GM21390 (cell line): ENCODE results near the gene QRICH2.
"Not testable (repeated sequence)": the region's sequence is repeated elsewhere in the genome, so short reads cannot be mapped to it uniquely, and the experiment has no call there.

Experiments used
- ATAC-seq: cut with Tn5 transposase; IDR thresholded peaks from one replicate; pipeline ENCODE4 v1.9.1; 2021; ENCODE audit not compliant: unreplicated experiment

Gene QRICH2

DNA sequence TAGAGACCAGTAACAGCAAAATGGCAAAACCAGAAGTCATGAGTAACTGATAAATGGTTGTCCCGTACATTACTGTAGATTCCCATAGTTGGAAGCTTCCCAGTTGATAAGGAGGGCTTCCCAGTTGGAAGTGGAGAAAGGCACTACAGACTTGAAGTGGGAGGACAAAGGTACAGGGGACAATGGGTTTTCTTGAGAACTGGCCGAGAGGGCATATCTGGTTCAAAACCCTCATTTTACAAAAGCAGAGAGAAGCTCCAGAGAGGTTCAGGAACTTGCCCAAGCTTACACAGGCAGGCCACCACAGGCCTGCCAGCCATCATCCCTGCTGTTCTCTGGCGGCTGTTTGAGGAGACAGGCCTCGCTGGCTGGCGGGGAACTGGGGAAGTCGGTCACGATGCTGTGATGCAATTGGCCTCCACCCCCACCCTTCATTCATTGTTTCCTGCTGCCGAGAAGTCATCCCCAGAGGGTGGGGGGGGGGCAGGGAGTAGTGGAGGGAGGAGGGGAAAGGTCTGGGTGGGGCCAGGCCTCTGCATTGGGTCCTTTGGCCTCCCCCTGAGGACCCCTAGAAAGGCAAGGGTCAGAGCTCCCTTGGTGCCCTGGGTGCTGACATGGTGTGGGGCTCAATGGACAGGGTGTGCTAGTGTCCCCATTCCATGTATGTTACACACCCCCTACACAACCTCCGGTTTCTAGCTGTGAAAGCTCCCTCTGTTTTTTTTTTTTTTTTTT lies 39.9 kb downstream of the QRICH2 start:
- no peak for ATAC-seq

DNA sequence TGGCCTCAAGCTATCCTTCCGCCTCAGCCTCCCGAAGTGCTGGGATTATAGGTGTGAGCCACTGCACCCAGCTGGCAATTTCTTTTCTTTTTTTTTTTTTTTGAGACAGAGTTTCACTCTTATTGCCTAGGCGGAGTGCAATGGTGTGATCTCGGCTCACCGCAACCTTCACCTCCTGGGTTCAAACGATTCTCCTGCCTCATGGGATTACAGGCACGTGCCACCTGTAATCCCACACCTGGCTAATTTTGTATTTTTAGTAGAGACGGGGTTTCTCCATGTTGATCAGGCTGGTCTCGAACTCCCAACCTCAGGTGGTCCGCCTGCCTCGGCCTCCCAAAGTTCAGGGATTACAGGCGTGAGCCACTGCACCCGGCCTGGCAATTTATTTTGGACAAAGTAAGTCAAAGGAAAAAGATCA lies 40.5 kb downstream of the QRICH2 start:
- ATAC-seq = not testable (repeated sequence)

DNA sequence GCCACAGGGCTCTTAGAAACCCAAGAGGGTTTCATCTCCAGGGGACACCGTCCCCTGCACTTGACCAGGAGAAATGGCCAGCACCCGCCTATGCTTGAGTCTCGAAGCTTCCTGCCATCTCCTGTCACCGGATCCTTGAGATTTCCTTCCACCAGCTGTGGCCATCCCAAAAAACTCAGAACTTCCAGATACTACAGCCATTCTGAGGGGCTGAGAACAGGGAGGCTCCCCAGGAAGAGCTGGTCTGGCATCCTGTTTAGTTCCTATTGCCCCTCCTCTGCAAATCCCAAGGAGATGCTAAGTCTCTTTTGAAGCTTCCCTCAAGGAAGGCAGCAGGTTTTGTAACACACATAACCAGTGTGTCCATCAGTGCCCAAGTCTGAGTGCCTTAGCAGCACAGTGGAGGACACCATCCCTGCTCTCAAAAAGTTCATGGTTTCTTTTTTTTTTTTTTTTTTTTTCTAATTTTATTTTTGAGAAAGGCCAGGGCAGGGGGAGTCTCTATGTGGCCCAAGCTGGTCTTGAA lies 41.0 kb downstream of the QRICH2 start:
- ATAC-seq = no peak

- no peak for ATAC-seq
Observed at GRCh38 chr17:76266244-76266938, 41.7 kb downstream of the QRICH2 start.

- no peak for ATAC-seq
Observed at GRCh38 chr17:76265624-76266243, 42.3 kb downstream of the QRICH2 start.

DNA sequence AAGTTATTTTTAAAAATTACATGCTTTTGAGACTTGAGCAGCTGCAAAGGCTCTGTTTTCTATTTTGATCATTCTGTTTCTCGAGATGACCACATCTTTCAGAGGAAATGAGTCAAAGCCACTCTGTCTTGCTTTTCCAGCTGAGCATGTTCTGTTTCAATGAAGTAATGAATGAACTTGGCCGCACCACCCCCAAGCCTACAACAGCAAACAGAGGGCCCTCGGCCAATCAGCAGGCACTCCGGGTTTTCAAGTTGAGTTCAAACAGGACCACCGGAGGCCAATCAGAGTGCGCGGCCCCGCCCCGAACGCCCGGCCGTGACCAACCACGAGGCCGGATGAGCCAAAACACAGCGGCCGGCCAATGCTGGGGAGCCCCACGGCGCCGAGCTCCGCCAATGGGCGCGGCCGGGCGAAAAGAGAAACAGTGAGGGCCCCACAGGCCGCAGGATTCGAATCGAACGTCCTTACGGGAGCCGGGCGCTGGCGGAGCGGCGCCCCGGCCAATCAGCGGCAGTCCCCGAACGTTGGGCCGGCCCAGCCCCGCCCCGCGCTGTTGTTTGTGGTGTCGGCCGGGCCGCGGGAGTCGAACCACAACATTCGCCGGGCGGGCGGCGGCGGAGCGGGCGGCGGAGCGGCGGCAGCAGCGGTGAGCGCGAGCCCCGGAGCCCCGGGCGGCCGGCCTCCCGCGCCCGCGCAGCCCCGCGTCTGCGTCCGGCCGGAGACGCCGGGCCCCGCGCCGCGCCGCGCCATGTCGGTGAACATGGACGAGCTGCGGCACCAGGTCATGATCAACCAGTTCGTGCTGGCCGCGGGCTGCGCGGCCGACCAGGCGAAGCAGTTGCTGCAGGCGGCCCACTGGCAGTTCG lies 43.1 kb downstream of the QRICH2 start, which contains the start of gene UBALD2:
Gene UBALD2 (plus strand): TSS at position 594 of the 869 bp plus-strand sequence. CDS start 158 bp downstream, at position 752.
- ATAC-seq = peak; percentile 69

GRCh38 chr17:76264425-76264754 lies 43.7 kb downstream of the QRICH2 start:
- peak; percentile 1 for ATAC-seq

- ATAC-seq = no peak
Observed at GRCh38 chr17:76263896-76264295, 44.2 kb downstream of the QRICH2 start.

- no peak for ATAC-seq
Observed at GRCh38 chr17:76262732-76263344, 45.2 kb downstream of the QRICH2 start.

GRCh38 chr17:76261421-76262215 lies 46.5 kb downstream of the QRICH2 start:
- ATAC-seq = no peak

- ATAC-seq = no peak
Observed at GRCh38 chr17:76260669-76261068, 47.4 kb downstream of the QRICH2 start.

DNA sequence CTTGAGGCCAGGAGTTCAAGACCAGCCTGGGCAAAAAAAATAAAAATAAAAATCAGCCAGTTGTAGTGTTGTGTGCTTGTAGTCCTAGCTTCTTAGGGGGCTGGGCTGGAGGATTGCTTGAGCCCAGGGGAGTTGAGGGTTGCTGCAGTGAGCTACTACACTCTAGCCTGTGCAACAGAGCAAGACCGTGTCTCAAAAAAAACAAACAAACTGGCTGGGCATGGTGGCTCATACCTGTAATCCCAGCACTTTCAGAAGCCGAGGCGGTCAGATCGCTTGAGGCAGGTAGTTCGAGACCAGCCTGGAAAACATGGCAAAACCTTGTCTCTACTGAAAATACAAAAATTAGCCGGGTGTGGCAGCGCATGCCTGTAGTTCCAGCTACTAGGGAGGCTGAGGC lies 47.9 kb downstream of the QRICH2 start:
- no peak for ATAC-seq

GRCh38 chr17:76256430-76257050 lies 51.5 kb downstream of the QRICH2 start:
- ATAC-seq = not testable (repeated sequence)

- no peak for ATAC-seq
Observed at GRCh38 chr17:76255801-76256429, 52.2 kb downstream of the QRICH2 start.

DNA sequence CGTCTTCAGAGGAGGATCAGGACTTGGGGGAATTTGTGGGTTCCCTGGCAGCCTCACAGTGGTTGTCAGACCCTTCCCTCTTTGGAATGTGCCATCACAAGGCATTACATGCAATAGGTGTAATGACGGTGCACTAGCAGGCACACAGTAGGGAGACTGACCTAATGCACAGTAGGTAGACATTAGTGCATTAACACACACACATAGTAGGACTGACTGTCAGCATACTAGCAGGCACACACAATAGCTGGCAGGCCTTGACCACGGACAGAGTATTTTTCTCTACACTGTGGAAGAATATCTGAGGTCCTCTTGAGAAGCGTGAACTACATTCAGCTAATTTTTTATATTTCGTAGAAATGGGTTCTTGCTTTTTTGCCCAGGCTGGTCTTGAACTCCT lies 53.8 kb downstream of the QRICH2 start:
- ATAC-seq = no peak

- ATAC-seq = no peak
Observed at GRCh38 chr17:76253841-76254240, 54.2 kb downstream of the QRICH2 start.

- ATAC-seq = not testable (repeated sequence)
Observed at GRCh38 chr17:76252967-76253766, 54.9 kb downstream of the QRICH2 start.
